GM12891 (cell line): Measurements from ENCODE around the gene RIPK3.

ENCODE experiments used
- PAX5 ChIP-seq: IDR thresholded peaks from 2 replicates; pipeline ENCODE4 v1.6.1; 2011; ENCODE audit warnings: low read length, moderate library complexity, mild to moderate bottlenecking; ENCODE audit not compliant: insufficient read depth, severe bottlenecking
- POLR2A ChIP-seq: IDR thresholded peaks from 2 replicates; pipeline ENCODE4 v1.6.1; 2011; ENCODE audit warnings: low read depth, low read length, control low read depth
- POLR2AphosphoS5 ChIP-seq: IDR thresholded peaks from 2 replicates; pipeline ENCODE4 v1.6.1; 2011; ENCODE audit warnings: low read depth, low read length, control low read depth
- POU2F2 ChIP-seq: IDR thresholded peaks from 2 replicates; pipeline ENCODE4 v1.6.1; 2011; ENCODE audit warnings: low read depth, mild to moderate bottlenecking, control low read depth, low read length, moderate library complexity
- SPI1 ChIP-seq: IDR thresholded peaks from 2 replicates; pipeline ENCODE4 v1.6.1; 2011; ENCODE audit warnings: low read depth, low read length, control low read depth
- TAF1 ChIP-seq: IDR thresholded peaks from 2 replicates; pipeline ENCODE4 v1.6.1; 2011; ENCODE audit warnings: low read depth, low read length, control low read depth

DNA sequence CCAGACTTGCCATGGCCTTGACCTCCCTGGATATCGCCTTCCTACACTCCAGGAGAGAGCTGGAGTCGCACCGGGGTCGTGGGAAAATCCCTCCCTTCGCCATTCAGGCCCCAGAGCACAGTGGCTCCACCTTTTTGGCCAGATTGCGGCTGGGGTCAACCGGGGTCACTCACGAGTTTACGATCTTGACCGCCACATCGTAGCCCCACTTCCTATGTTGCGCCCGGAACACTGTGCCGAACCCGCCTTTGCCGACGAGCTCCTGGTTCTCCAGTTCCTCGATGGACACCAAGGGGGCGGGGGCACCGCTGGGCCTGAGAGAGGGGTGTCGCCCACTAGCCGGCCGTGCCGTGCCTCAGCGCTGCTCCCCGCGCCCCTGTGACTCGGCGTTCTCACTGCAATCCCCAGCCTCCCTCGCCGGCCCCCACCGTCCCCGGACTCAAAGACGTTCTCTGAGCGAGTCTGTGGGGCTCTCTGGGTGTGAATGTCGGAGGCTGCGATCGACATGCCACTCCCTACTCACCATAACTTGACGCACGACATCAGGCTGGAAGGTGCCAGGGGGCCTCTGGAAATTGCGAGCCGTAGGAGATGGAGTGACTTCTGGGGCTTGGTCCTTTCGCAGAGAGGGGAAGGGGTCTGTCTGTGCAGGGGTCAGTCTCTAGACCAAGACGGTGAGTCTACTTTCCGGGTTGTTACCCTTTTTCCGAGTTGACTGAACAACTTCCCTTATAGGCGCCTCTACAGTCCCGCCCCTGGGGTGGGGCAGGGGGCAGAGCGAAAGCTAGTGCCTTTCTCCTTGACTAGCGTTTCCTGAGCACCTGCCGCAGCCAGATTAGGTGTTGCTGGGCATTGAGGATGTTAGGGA, at the start of gene RIPK3:
- TF ChIP-seq POLR2AphosphoS5 (no peak), POLR2A (peak; percentile 36; the same call in 1 of the 2 replicates), TAF1 (no peak), PAX5 (no peak), SPI1 (no peak), POU2F2 (no peak)
